Fibroblast of pulmonary artery (primary cell): ENCODE measurements around the gene GALNT18.

Experiments
- DNase-seq: peaks from one replicate; pipeline ENCODE4 v3.0.0-alpha.2; 2010; ENCODE audit warnings: low read depth
- H3K4me3 ChIP-seq: replicated peaks from 2 replicates; pipeline ENCODE4 v1.5.1; 2011; ENCODE audit warnings: low read depth, mild to moderate bottlenecking, control low read depth, low read length, moderate library complexity
- CTCF ChIP-seq: IDR thresholded peaks from 2 replicates; pipeline ENCODE4 v1.5.1; 2011; ENCODE audit warnings: mild to moderate bottlenecking, control low read depth, low read length, inconsistent platforms; ENCODE audit errors: missing control alignments

The GALNT18 gene

GRCh38 chr11:11524436-11525061 is 97.3 kb downstream of the GALNT18 start:
- no peak for TF ChIP-seq CTCF
- DNase-seq, result no peak
- no peak overlapping the region for H3K4me3 ChIP-seq

- H3K4me3 ChIP-seq, result no peak overlapping the region
- no peak for DNase-seq
- TF ChIP-seq CTCF, result no peak
Observed at GRCh38 chr11:11522591-11522990, 99.2 kb downstream of the GALNT18 start.

GRCh38 chr11:11521306-11522002 is 100.4 kb downstream of the GALNT18 start:
- no peak for DNase-seq
- no peak for TF ChIP-seq CTCF
- H3K4me3 ChIP-seq, result no peak overlapping the region

- no peak for DNase-seq
- TF ChIP-seq CTCF, result no peak
- H3K4me3 ChIP-seq, result no peak overlapping the region
Observed at GRCh38 chr11:11520231-11521015, 101.4 kb downstream of the GALNT18 start.

GRCh38 chr11:11519184-11519583 is 102.6 kb downstream of the GALNT18 start:
- no peak overlapping the region for H3K4me3 ChIP-seq
- DNase-seq, result no peak
- TF ChIP-seq CTCF, result no peak

- no peak for DNase-seq
- no peak for TF ChIP-seq CTCF
- H3K4me3 ChIP-seq, result no peak overlapping the region
Observed at GRCh38 chr11:11514246-11514645, 107.6 kb downstream of the GALNT18 start.
